PC-3 (cell line): Measurements from ENCODE around the gene PPIF.

Source experiments
- EZH2 ChIP-seq: fragments of 300-600 bp; sonication (generic); IDR thresholded peaks from one replicate; pipeline ENCODE4 v1.6.1; 2017; ENCODE audit warnings: antibody characterized with exemption, mild to moderate bottlenecking, low read length; ENCODE audit not compliant: unreplicated experiment
- TF ChIP-seq, protein P1 (sequence below): fragments of 300-600 bp; sonication (generic); conservative IDR thresholded peaks from 2 replicates; pipeline ENCODE4 v1.5.1; 2017; ENCODE audit warnings: antibody characterized with exemption, low read depth, mild to moderate bottlenecking, low read length

DNA sequence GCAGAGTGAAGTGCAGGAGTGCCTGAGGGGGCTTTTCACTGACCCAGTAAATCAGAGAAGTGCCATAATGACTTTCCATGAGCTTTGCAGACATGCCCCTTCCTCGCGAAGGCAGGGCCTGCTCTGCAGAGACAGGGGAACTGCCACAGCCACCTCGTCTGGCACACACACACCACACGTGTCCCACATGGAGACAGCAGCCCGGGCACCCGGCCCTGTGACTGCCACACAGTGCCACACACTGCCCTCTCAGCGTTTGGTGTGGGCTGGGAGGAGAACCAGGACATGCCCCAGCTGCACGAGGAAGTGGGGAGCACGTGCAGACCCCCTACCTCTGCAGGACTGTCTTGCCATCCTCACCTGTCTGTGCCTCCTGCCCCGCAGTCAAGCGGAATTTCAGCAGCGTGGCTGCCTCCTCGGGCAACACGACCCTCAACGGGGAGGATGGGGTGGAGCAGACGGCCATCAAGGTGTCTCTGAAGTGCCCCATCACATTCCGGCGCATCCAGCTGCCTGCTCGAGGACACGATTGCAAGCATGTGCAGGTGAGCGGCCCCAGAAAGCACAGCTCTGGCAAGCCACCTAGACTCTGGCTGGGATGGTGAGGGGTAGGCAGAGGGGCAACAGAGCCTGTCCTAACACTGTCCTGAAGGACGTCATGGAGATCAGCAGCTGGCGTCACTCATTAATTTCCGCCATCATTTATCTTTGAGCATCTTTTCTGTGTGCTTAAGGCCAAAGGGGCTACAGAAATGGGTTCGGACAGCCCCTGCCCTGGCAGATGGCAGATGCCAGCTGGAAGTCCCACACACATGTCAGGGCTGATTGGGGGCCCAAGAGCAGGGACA lies 43.4 kb upstream of the PPIF start:
- TF ChIP-seq, protein P1, sequence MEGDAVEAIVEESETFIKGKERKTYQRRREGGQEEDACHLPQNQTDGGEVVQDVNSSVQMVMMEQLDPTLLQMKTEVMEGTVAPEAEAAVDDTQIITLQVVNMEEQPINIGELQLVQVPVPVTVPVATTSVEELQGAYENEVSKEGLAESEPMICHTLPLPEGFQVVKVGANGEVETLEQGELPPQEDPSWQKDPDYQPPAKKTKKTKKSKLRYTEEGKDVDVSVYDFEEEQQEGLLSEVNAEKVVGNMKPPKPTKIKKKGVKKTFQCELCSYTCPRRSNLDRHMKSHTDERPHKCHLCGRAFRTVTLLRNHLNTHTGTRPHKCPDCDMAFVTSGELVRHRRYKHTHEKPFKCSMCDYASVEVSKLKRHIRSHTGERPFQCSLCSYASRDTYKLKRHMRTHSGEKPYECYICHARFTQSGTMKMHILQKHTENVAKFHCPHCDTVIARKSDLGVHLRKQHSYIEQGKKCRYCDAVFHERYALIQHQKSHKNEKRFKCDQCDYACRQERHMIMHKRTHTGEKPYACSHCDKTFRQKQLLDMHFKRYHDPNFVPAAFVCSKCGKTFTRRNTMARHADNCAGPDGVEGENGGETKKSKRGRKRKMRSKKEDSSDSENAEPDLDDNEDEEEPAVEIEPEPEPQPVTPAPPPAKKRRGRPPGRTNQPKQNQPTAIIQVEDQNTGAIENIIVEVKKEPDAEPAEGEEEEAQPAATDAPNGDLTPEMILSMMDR = no peak
- TF ChIP-seq EZH2 = no peak
